Measurements from ENCODE around the gene CBL.

Gene CBL

GRCh38 chr11:119277660-119278059 is 71.5 kb downstream of the CBL start:
- DNase-seq, result no peak

- no peak for DNase-seq
These were observed 76.4 kb downstream of the CBL start for GRCh38 chr11:119282495-119282894.

DNA sequence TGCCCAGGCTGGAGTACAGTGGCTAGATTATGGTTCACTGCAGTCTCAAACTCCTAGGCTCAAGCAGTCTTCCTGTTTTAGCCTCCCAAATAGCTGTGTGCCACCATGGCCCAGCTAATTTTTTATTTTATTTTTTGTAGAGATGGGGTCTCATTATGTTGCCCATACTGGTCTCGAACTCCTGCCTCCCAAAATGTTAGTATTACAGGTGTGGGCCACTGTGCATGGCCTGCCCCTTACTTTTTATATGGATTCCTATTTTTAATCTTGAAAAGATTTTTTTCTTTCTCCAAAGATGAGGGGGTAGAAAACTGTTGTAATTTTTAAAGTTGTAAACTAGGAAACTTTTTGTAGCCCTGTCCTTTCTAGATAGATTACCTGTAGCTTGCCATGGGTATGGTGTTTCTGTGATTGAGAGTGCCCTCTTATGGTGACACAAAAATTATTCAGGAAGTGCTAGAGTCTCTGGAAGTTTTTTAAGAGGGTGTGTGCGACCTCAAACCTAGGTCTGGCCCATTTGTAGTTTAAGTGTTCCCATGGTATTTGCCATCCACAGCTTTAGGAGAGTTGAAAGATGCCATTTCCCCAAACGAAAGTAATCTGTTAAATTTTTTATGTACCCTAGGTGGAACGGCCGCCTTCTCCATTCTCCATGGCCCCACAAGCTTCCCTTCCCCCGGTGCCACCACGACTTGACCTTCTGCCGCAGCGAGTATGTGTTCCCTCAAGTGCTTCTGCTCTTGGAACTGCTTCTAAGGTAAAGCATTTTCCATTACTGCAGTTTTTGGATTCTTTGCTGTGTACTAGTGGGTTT is 78.4 kb downstream of the CBL start:
- peak; percentile 12 for DNase-seq

- DNase-seq, result no peak
These were observed 79.3 kb downstream of the CBL start for GRCh38 chr11:119285431-119285830.

DNA sequence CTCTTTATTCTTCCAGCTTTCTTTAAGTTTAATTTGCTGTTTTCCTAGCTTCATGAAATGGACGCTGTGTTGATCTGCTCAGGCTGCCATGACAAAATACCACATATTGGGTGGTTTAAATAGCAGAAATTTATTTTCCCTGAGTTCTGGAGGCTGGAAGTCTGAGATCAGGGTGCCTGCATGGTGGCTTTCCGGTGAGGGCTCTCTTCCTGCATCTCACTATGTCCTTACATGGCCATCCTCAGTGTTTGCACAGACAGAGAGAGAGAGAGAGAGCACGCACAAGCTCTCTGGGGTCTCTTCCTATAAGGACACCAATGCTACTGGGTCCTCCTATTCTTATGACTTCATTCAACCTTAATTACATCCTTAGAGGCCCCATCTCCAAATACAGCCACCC is 82.1 kb downstream of the CBL start:
- DNase-seq, result no peak

DNA sequence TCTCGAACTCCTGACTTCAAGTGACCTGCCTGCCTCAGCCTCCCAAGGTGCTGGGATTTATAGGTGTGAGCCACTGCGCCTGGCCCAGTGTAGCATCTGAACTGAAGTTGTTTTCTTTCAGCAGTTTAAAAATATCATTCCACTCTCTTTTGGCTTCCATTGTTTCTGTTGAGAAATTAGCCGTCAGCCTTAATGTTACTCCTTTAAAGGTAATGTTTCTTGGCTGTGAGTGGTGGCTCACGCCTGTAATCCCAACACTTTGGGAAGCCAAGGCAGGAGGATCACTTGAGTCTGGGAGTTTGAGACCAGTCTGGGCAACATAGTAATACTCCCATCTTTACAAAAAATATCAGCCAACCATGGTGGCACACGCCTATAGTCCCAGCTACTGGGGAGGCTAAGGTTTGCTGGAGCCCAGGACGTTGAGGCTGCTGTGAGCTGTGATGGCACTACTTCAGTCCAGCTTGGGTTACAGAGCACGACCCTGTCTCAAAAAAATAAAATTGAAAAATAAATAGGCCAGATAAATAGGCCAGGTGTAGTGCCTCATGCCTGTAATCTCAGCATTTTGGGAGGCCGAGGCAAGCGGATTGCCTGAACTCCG is 84.9 kb downstream of the CBL start:
- no peak for DNase-seq

GRCh38 chr11:119293461-119293860 is 87.3 kb downstream of the CBL start:
- DNase-seq, result no peak

- no peak for DNase-seq
These were observed 89.0 kb downstream of the CBL start for GRCh38 chr11:119295178-119295577.

DNA sequence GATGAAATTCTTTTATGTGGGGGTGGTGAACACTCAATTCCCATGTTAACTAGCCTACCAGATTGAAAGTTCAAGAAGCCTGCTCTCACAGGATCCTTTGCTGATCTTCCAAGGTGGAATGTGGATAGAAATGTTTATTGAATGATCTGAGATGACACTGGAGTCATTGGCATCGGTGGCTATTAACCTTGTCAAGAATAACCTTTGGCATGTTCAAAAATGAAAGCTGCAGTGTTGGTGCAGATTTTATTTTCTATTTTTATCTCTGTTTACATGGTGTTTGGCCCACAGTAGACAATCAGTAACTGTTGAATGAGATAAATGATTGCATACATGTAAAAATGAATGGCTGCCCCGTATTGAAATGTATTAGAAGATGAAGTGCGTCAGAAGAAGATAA is 91.8 kb downstream of the CBL start:
- DNase-seq, result no peak

DNA sequence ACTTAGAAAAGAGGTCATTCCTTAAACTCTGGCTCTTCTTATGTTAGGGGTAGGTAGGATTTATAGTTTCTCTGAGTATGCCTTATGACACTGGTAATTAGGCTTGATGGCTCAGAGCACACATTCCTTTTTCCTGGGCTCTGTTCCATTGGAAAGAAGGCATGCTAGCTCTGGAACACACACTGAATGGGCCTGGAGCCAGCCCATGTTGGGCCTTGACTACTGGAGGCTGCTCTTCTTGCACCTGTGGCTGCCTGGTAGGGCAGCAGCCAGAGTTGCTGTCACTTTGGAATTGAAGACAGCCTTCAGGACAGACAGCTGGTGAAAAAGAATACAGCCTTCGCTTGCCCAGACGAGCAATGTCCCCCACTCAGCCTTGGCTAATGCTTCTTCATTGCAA is 92.6 kb downstream of the CBL start:
- no peak for DNase-seq

DNA sequence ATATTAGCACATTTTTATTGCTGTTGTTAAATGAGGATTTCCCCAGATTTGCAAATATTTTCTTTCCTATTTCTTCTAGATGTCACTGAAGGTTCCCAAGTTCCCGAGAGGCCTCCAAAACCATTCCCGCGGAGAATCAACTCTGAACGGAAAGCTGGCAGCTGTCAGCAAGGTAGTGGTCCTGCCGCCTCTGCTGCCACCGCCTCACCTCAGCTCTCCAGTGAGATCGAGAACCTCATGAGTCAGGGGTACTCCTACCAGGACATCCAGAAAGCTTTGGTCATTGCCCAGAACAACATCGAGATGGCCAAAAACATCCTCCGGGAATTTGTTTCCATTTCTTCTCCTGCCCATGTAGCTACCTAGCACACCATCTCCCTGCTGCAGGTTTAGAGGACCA is 93.3 kb downstream of the CBL start:
- no peak for DNase-seq

- no peak for DNase-seq
These were observed 94.2 kb downstream of the CBL start for GRCh38 chr11:119300198-119300964.

GRCh38 chr11:119303227-119303718 is 97.1 kb downstream of the CBL start:
- no peak for DNase-seq

DNA sequence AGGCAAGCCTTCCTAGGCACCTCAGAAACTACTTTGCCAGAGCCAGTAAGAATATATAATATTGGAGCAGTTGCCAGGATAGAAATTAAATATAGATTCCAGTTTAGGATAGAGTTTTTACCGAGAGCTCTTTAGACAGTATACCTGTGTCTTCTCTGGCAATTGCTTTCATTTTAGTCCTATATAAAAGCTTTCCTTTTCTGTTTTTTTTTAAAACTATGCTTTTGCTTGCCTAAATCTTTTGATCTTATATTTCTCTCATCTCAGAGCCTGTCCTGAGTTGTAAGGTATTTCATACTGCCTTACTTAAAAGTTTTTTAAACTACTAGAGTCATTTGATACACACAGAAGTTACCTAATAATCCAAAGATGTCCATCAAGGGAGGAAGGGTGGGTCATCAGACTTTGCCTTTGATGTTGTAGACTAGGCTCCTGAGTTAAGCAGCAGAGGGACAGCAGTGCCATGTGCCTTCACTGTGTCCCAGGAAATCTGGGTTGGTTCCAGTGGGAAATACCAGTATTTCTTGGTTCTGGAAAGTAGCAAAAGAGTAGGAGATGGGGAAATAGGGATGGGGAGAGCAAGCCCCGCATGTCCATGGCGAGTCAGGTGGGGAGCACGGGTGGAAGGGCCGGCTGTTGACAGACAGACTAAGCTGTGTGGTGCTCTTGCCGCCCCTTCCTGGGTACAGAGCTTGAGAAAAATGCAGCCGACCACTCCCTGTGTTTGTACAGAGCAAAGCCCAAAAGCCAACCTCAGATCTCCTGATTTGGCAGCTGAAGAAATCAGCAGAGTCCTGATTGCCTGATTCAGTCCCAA is 99.6 kb downstream of the CBL start:
- DNase-seq, result no peak

- no peak for DNase-seq
These were observed 100.3 kb downstream of the CBL start for GRCh38 chr11:119306373-119306890.

DNA sequence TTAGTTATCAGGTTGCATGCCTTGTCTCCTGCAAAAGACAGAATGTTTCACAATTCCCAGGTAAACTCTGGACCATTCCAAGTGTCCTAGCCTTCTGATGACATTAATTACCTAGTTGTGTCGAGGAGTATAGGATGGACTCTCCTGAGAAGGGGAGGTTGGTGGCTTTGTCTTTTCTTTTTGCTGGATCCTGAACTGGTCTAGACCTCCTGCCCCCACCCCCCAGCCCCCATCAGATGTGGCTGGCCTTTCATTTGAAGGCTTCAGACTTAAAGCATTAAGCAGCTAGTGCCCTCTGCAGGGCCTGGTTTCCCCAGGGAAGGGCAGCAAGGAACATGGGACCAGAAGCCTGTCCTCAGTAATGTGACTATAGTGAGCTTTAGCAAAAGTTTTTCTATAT is 101.1 kb downstream of the CBL start:
- no peak for DNase-seq

- no peak for DNase-seq
These were observed 101.8 kb downstream of the CBL start for GRCh38 chr11:119307974-119308373.

GRCh38 chr11:119309411-119309810 is 103.3 kb downstream of the CBL start:
- no peak for DNase-seq

DNA sequence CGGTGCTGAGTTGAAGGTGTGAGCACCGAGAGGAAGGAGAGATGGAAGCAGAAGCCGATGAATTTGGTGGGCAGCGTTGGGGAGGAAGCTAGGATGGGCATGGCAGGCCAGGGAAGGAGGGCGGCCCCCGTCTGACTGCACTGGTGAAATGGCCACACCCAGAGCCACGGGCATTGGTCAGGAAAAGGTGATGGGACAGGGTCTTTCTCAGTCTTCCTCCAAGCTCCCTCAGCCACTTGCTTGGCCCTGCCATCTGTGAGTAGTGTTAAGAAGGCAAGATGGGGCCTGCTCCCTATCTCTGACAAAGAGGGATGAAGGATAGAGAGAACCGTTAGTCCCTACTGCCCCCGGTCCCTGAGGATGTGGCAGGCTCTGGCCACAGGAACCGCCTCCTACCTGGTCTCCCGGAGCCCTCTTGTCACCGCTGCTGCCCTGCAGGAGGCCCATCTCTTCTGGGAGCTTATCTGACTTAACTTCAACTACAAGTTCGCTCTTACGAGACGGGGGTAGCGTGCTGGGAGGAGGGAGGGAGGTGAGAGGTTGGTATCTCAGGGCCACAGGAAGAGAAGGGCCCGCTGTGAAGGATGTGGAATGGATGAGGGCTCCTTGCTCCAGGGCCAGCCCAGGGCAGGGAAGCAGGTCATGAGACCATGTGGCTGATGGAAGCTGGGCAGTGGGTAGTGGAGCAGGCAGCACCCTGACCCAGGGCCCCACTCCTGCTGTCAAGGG is 104.0 kb downstream of the CBL start:
- DNase-seq, result no peak

GRCh38 chr11:119310682-119311052 is 104.5 kb downstream of the CBL start:
- no peak for DNase-seq

- no peak for DNase-seq
These were observed 108.6 kb downstream of the CBL start for GRCh38 chr11:119314726-119315125.
